Fibroblast of the aortic adventitia (primary cell): ENCODE results near the gene GBA2. TPM values are rescaled to one million over a fixed set of nuclear protein-coding genes. Genes with fewer than 3 reads are reported as not detected.

Experiments used
- DNase-seq: peaks from one replicate; pipeline ENCODE4 v3.0.0-alpha.2; 2010; ENCODE audit warnings: low read depth
- H3K4me3 ChIP-seq: 2 replicates; pipeline ENCODE4 v1.5.1; 2011; ENCODE audit warnings: low read depth, mild to moderate bottlenecking, control low read depth, low read length, moderate library complexity
- CTCF ChIP-seq: IDR thresholded peaks from 2 replicates; pipeline ENCODE4 v1.5.1; 2011; ENCODE audit warnings: mild to moderate bottlenecking, low read length, control low read depth, inconsistent platforms; ENCODE audit not compliant: insufficient read depth
- total RNA-seq: library from RNA; depleted of rRNA; stranded (reverse); fragments of >200 nt; gene quantifications from 2 replicates; pipeline ENCODE4 v1.2.3, GENCODE V29; 2012; ENCODE audit warnings: low replicate concordance

Gene GBA2
- total RNA-seq, 1 donor, result 25.5 TPM

GRCh38 chr9:35706951-35707350, 42.1 kb downstream of the GBA2 start:
- no peak for DNase-seq
- H3K4me3 ChIP-seq, result no peak overlapping the region
- no peak for TF ChIP-seq CTCF

GRCh38 chr9:35705836-35706430, 43.1 kb downstream of the GBA2 start:
- no peak overlapping the region for H3K4me3 ChIP-seq
- TF ChIP-seq CTCF, result no peak
- no peak for DNase-seq

DNA sequence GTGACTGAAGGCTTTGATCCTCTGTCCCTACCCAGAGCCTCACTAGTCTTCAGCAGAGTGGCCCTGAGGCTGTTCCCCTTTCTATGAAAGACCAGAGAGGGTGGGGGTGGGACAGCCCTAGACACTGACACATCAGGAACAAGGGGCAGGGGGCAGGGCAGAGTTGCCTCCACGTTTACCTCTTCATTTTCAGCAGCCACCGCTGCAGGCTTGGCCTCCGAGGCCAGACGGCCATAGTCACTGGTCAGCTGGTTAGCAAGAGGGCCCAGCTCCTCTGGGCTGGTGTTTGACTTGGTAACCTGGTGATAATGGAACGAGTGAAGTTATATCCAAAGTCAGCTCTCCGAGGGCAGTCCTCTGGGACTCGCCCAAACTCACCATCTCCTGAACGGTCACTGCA, 43.7 kb downstream of the GBA2 start:
- no peak for TF ChIP-seq CTCF
- H3K4me3 ChIP-seq, result no peak overlapping the region
- no peak for DNase-seq

GRCh38 chr9:35703906-35704672, 44.9 kb downstream of the GBA2 start:
- TF ChIP-seq CTCF, result no peak
- DNase-seq, result no peak
- H3K4me3 ChIP-seq, result no peak overlapping the region

DNA sequence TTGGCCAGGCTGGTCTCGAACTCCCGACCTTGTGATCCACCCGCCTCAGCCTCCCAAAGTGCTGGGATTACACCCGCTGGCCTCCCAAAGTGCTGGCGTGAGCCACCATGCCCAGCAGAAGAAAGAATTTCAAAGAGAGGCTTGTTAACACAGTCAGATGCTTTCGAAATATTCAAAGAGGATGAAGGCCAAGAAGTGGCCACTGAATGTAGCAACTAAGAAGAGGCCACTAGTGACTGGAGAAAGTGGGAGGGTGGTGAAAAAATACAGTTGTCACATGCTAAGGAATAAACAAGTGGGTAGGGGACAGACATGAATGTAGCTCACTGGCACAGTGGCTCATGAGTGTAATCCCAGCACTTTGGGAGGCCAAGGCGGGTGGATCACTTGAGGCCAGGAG, 46.3 kb downstream of the GBA2 start:
- H3K4me3 ChIP-seq, result no peak overlapping the region
- DNase-seq, result no peak
- no peak for TF ChIP-seq CTCF

DNA sequence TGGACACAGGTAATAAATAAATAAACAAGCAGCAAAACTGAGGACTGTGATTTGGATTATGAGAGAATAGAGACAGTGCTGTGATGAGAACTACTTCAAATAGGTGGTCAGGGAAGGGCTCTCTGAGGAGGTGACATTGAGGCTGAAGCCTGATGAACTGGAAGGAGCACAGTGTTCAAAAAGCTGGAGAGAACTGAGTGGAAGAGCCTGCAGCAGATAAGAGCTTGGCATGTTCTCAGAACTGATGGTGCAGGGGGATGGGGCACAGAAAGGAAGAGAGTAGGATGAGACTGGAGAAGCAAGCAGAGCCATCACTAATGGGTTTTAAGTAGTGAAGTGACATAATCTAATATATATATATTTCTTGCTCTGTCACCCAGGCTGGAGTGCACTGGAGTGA, 48.1 kb downstream of the GBA2 start:
- no peak overlapping the region for H3K4me3 ChIP-seq
- DNase-seq, result no peak
- no peak for TF ChIP-seq CTCF
